GM23248 (cell line): ENCODE data around the gene WIPF2.

Experiments used
- EZH2 ChIP-seq: fragments of 200-600 bp; sonication (generic); IDR thresholded peaks from 2 replicates; pipeline ENCODE4 v1.6.1; 2018; ENCODE audit warnings: antibody characterized with exemption, mild to moderate bottlenecking; ENCODE audit not compliant: insufficient read depth, poor library complexity, severe bottlenecking
- EZH2phosphoT487 ChIP-seq: fragments of 200-600 bp; sonication (generic); IDR thresholded peaks from 2 replicates; pipeline ENCODE4 v1.6.1; 2018; ENCODE audit warnings: antibody characterized with exemption, moderate library complexity, mild to moderate bottlenecking, low read depth; ENCODE audit not compliant: insufficient read depth

DNA sequence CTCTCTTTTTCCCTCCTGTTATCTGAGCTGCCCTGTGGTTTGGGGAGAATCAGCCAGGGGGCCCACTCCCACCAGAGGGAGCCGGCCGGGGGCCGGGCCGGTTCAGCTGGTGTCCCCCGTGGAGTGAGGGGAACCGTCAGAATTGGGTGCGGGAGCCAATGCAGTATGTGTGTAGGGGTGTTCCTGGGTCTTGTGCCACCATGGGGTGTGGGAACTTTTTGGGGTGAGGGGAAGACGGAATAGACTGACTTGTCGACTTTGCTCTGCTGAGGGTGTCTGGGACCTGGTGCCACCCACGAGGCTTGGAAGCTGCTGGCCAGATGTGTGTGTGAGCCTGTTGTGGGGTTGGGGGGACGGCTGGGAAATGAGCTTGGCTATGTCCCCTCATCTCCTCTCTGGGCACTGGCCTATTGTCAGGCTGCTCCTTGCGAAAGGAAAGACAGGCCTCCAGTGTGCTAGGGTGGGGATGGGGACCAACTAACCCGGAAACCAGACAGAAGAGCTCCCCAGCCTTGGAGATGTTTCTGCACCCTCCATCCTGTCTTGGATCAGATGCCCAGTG lies 99.8 kb downstream of the WIPF2 start:
- TF ChIP-seq EZH2phosphoT487 = no peak
- no peak for TF ChIP-seq EZH2
